Dedifferentiated amniotic fluid mesenchymal stem cell (primary cell): ENCODE measurements around the gene MSH6.
"Not testable (repeated sequence)": the region's sequence is repeated elsewhere in the genome, so short reads cannot be mapped to it uniquely, and the experiment has no call there.

Source experiments
- DNase-seq: peaks from one replicate; pipeline ENCODE4 v3.0.0-alpha.2; 2016; ENCODE audit errors: extremely low spot score

Gene MSH6

GRCh38 chr2:47844162-47844561 lies 61.2 kb downstream of the MSH6 start:
- no peak for DNase-seq

- no peak for DNase-seq
Measured at GRCh38 chr2:47849368-47849767, 66.4 kb downstream of the MSH6 start.

GRCh38 chr2:47850198-47850597 lies 67.3 kb downstream of the MSH6 start:
- DNase-seq, result no peak

GRCh38 chr2:47853067-47853777 lies 70.3 kb downstream of the MSH6 start:
- not testable (repeated sequence) for DNase-seq
